HG03575 (cell line): ENCODE measurements around the gene GALK1.

ENCODE experiments used
- ATAC-seq: cut with Tn5 transposase; IDR thresholded peaks from one replicate; pipeline ENCODE4 v1.9.1; 2021; ENCODE audit not compliant: unreplicated experiment, insufficient number of reproducible peaks, low FRiP score; ENCODE audit errors: extremely low read depth

GALK1 gene

DNA sequence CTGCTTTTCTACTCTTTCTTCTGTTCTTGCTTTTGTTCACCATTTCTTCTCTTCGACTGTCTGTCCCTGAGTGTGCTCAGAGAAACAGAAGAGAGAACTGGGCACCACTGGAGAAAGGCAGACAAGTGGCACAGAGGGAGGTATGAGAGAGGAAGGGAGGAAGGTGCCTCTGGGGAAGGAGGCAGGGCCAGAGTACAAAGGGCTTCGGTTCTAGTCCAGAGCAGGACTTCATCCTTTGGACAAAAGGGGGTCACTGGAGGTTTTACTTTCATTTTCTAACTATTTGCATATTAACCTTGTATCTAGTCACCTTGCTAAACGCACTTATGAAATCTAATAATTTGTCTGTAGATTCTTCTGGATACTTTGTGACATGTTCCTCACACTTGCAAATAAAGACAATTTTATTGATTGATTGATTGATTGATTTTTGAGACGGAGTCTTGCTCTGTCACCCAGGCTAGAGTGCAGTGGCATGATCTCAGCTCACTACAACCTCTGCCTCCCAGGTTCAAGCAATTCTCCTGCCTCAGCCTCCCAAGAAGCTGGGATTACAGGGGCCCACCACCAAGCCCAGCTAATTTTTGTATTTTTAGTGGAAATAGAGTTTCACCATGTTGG lies 30.2 kb downstream of the GALK1 start:
- ATAC-seq = no peak

DNA sequence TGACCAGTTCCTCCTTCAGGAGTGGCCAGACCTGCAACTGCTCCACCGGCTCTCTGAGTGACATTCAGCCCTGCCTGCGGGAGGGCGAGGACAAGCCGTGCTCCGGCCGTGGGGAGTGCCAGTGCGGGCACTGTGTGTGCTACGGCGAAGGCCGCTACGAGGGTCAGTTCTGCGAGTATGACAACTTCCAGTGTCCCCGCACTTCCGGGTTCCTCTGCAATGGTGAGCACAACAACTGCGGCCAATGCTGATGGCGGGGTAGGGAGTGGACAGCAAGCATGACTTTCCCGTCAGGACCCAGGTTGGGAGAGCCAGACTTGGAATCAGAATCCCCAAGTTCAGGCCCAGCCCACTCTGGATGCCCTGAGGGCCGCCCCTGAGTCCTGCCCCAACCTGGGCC lies 31.5 kb downstream of the GALK1 start:
- no peak for ATAC-seq

DNA sequence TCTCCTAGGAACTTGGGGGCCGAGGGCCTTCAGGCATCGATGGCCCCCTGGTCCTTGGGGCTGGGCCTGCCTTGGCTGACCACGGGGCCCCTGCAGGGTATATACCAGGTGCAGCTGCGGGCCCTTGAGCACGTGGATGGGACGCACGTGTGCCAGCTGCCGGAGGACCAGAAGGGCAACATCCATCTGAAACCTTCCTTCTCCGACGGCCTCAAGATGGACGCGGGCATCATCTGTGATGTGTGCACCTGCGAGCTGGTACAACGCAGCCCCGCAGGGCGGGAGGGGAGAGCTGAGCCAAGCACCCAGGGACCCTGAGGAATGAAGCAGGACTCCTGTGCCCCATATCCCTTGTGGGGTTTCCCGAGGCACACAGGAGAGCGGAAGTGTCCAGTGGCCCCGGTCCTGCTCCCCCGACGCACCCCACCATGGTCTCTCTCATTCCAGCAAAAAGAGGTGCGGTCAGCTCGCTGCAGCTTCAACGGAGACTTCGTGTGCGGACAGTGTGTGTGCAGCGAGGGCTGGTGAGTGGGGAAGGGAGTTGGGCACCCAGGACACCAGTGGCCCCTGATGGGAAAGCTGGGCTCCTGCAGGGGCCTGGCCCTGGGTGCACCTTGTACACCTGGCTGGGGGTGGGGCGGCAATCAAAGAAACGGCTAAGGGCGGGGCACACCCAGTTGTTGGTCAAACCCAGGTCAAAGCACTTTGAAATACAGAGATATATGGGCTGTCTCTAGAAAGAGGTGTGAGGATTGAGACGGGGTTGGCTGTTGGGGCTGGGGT lies 33.1 kb downstream of the GALK1 start:
- ATAC-seq = no peak

DNA sequence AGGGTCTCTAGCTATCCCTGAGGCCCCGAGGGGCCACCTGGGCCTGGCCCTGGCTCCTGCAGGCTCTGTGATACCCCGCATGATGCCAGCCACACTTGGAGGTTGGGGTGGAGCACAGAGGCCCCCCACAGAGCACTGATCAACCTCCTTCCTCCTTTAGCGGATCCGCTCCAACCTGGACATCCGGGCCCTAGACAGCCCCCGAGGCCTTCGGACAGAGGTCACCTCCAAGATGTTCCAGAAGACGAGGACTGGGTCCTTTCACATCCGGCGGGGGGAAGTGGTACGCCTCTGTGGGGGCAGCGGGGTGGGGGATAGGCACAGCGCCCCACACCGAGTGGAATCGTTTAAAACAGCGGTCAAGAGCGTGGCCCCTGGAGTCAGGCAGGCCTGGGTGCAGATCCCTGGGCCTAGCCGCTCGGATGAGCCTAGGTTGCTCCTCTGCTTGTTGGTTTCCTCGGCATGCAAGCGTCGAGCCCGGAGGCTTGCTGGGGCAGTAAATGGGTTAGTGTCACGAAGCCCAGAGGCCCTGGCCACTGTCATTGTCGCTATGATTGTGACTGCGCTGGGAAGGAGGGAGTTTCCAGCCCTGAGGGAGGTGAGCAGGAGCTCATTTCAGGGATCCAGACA lies 33.8 kb downstream of the GALK1 start:
- ATAC-seq = no peak

DNA sequence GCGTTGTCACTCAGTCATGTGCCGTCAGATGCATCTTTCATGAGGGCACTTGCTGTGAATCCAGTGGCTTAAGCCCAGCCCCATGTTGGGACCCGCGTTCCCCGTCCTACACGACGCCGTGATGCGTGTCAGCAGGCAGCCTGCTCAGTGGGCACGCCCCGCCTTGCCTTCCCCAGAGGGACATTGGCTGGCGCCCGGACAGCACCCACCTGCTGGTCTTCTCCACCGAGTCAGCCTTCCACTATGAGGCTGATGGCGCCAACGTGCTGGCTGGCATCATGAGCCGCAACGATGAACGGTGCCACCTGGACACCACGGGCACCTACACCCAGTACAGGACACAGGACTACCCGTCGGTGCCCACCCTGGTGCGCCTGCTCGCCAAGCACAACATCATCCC lies 34.9 kb downstream of the GALK1 start:
- no peak for ATAC-seq

DNA sequence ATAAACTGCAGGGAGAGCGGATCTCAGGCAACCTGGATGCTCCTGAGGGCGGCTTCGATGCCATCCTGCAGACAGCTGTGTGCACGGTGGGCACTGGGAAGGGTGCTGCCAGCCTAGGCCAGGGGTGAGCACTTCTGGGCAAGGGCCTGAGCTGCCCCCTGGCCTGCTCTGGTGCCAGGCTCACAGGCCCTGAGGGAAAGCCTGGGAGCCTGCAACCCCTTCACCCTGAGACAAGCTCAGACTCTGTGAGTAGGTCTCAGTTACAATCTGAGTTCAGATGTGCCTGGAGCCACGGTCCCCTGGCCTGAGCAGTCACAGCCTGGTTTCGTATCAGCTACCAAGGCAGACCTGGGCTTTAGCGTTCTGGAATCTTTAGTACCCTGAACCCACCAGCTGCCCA lies 35.6 kb downstream of the GALK1 start:
- ATAC-seq = no peak

DNA sequence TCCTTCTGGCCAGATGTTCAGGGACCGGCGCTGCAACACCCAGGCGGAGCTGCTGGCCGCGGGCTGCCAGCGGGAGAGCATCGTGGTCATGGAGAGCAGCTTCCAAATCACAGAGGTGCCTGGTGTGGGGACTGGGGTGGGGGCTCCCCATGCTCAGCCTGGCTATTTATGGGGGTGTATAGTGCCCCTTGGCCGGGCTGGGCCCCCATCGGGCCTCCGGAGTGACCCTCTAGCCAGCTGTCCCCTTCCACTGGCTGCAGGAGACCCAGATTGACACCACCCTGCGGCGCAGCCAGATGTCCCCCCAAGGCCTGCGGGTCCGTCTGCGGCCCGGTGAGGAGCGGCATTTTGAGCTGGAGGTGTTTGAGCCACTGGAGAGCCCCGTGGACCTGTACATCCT lies 37.6 kb downstream of the GALK1 start:
- ATAC-seq = no peak

DNA sequence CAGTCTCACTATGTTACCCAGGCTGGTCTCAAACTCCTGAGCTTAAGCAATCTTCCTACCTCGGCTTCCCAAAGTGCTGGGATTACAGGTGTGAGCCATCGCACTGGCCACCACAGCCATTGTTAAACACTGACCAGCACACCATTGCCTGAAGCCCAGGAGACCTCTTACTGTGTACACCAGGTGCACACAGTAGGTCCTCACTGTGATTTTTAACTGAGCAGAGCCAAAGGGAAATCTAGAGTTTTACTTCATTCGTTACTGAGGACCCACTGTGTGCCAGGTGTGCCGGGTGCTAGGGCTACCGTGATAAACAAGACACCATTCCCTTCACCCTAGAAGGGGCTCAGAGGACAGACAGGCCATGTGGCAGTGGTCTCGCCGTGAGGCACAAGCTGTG lies 39.5 kb downstream of the GALK1 start:
- no peak for ATAC-seq

DNA sequence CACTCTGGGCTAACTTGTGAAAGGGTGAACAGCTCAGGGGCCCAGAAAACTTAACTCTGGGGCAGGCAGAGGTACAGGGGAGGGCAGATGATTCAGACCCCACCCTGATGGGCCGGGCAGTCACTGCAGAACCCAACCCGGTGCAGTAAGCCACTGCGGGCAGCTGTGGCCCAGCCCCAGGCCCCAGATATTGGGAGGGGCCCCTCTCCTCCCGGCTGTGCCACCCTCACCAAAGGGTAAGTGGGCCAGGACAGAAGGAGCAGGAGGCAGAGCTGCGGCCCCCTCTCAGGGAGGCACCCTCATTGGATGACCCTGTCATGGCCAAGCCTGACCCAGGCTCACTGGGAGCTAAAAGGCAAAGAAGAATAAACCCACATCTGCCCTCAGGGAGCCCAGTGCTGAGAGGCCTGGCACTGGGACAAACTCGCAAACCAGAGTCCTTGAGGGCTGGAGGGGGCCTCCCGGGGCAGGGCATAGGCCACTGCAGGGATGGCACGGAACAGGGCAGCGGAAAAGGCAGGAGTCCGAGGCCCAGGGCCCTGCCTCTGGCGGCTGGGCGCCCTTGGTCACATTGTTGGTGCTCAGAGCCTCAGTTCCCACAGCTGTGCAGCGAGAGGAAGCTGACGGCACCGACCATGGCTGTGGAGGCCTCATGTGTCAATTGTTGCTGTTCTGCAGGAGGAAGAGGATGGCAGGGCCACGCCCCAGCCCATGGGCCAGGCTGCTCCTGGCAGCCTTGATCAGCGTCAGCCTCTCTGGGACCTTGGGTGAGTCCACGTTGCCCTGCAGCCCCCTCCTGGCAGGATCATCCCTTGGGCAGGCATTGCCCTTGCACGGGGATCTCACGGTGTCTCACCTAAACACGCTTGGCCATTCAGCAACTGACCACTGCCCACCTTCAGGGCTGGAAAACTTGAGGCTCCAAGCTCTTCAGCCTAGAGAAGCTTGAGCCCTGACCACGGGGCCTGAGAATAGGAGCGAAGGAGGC lies 40.7 kb downstream of the GALK1 start:
- no peak for ATAC-seq

DNA sequence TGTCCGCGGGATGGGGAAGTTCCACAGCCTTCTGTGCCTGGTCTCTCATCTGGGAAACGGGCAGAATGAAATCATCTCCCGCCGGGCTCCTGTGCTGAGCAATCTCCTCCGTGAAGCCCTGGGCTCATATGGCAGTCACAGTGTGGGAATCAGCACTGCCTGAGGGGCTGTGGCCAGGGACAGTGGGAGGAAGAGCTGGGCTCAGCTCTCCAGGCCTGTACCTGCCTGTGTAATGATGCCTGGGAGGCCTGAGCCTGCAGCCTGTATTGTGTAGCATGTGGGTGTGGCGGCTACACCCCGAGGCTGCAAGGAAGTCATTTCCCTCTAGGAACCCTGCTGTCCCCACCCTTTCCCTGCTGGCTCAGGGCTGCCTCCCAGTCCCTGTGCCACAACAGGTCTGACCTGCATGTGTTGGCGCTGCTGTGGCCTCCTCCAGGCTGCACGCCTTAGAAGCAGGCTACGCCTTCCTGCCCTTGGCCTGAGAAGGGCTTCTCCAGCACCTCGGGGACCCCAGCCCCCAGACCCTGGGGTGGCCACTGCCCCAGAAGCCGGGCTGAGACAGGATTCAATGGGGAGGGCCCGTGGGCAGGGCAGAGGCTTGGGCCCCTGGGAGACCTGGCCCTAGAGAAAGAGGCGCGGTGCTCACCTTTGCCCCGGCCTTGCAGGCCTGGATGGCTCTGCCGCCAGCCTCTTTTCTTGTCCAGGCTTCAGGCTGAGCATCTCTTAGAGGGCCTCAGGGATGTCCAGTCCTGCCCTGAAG lies 41.6 kb downstream of the GALK1 start:
- ATAC-seq = no peak

DNA sequence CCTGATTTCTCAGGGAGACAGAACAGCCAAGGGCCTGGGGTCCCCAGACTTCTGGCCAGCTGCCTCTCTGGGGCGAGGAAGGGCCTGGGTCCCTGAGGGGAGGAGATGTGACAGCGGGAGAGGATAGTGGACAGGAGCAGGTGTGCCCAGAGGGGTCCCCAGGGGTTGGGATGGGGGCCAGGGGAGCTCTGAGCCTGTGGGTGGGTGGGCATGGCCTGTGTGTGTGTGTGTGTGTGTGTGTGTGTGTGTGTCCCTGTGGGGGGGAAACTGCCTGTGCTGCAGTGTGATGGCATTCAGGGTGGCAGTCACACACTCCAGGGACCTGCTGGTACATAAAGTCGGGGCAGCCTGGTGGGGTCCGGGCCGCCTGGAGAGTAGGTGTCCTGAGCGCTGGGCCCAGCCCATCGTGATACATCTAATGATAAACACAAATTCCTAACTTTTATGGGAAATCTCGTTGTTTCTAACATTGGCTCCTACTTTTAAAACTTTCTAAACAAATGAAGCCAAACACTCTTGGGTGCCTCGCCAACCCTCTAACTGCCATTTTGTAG lies 42.4 kb downstream of the GALK1 start:
- no peak for ATAC-seq

DNA sequence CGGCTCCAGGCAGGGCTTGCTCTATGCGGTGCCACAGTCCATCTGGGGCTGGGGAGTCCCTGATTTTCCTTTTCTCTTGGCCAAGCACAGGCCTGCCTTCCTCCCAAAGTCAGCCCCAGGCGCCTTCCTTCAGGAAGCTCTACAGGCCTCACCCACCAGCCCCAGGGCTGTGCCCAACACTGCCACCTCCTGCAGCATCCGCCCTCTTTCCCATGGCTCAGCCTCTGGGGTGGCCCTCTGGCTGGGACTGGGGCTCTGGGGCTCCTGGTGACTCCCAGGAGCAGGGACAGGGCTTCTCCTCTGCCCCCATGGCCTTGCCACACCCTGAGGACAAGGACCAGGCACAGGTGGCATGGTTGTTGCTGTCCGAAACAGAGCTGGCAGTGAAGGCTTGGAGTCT lies 42.9 kb downstream of the GALK1 start:
- ATAC-seq = no peak

DNA sequence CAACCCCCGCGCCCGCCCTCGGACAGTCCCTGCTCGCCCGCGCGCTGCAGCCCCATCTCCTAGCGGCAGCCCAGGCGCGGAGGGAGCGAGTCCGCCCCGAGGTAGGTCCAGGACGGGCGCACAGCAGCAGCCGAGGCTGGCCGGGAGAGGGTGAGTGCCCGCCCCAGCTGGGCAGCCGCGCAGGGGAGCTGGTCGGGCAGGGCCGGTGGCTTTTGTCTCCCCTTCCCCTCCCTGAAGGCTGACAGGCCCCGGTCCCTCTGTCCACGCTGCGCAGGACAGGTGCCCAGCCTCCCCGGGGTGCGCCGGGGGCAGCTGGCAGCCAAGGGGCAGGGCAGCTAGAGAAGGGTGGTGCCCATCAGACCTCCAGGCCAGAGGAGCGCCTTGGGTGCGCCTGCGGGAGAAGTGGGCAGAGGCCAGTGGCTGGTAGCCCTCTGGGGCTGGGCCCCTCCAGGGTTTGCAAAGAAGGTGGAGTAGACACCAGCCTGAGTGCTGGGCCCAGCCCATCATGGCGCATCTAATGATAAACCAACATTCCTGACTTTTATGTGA lies 43.5 kb downstream of the GALK1 start:
- no peak for ATAC-seq

DNA sequence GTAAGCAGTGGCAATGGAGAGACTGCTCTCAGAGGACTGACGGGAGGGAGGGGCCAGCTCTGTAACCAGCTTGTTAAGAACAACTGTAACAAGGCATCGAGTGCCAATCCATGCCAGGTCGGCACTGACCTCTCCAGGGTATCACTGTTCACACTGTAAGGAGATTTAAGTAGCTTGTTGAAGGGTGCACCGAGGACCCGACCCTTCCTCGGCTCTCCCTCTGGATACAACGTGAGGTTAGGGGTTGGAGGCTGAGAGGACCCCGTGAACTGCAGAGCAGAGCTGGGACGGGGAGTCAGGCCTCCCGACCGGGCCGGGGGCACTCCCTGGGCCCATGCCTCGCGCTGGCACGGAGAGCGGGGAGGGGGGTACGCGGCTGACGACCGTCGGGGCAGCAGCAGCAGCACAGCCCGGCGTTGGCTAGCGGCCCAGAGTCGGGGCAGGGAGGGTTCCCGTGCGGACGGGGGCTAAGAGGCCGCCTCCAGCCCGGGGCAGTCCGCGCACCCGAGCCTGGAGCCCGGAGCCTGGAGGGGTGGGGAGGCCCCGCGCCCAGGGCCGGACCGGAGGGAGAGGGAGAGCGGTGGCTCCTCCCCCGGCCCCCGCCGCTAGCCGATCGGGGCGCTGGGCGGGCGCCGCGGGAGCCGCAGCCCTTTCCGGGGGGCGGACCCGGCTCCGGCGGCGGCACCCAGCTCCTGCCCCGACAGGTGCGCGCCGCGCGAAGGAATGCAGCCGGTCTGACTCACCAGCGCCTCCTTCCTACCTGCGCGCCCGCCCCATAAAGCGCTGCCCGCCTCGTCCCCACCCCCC lies 44.1 kb downstream of the GALK1 start, which contains the start of gene ITGB4:
Gene ITGB4, plus strand, starts transcription at position 804 of the 807 bp plus-strand sequence. CDS start 3,245 bp downstream, outside the sequence.
- no peak for ATAC-seq

DNA sequence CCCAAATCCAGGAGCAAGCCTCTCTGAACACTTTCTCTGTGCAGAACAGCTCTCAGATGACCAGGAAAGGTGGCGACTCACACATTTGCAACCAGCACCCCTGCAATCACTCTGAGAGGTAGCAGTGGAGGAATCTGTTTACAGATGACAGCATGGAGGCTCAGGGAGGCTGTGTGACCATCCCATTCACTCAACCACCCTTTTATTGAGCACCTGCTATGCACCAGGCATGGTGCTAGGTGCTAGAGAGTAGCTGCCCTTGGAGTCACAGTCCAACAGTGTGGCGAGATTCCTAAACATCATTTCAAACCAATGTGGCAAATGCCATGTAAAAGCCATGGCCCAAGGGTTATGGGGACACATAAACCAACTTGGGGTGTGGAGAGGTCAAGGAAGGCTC lies 45.3 kb downstream of the GALK1 start:
- ATAC-seq = no peak

DNA sequence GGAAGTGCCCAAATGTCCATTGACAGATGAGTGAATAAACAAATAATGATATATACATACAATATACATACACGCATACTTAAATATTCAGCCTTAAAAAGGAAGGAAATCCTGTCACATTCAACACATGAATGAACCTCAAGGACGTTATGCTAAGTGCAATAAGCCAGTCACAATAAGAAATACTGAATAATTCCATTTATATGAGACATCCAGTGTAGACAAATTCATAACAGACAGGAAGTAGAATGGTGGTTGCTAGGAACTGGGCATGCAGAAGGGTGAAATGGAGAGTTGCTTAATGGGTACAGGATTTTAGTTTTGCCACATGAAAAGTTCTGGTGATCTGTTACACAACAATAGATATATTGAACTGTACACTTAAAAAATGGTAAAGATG lies 52.5 kb downstream of the GALK1 start:
- no peak for ATAC-seq
